GM12878 (cell line): ENCODE results near the gene GGT1. TPM values are rescaled to one million over a fixed set of nuclear protein-coding genes. Genes with fewer than 3 reads are reported as not detected.

Experiments
- ATAC-seq: fragments of 200-7000 bp; cut with Tn5 transposase; 3 replicates; pipeline ENCODE4 v1.9.1; 2020; ENCODE audit warnings: mild to moderate bottlenecking, moderate library complexity
- BruUV-seq: library from RNA; stranded (reverse); fragments of 400-500 nt; replicated peaks from 2 replicates; lab custom pipeline; 2021; lab: Mats Ljungman, UMichigan
- CTCF ChIA-PET: fragments of 300-600 bp; sonication (Branson Sonifier 250); formaldehyde crosslinking; extraction: SDS; loops from one replicate; lab custom pipeline; 2021; ENCODE audit warnings: inconsistent platforms; lab: Yijun Ruan, JAX
- POLR2A ChIA-PET: fragments of 350-600 bp; formaldehyde crosslinking; extraction: SDS; loops from one replicate; lab custom pipeline; 2021; ENCODE audit warnings: inconsistent platforms; lab: Charles Lee
- RAD21 ChIA-PET: fragments of 300-600 bp; sonication (Branson Sonifier 250); formaldehyde crosslinking; loops from one replicate; lab custom pipeline; 2023; ENCODE audit warnings: antibody characterized with exemption; ENCODE audit not compliant: unreplicated experiment; lab: Charles Lee
- SMC1A ChIA-PET: fragments of 300-600 bp; sonication (Branson Sonifier 250); formaldehyde crosslinking; loops from one replicate; lab custom pipeline; 2023; ENCODE audit not compliant: unreplicated experiment, uncharacterized antibody; lab: Charles Lee
- DNase-seq: peaks from one replicate; pipeline ENCODE4 v3.0.0-alpha.2; 2011; ENCODE audit warnings: low read depth, low spot score
- FAIRE-seq: peaks from 3 replicates; lab custom pipeline; 2011; peaks lifted over from hg19 to GRCh38; lab: Jason Lieb, UNC
- H2AFZ ChIP-seq: 2 replicates; pipeline ENCODE4 v1.6.0; 2011; ENCODE audit warnings: low read depth, low read length, control low read depth; ENCODE audit not compliant: control insufficient read depth
- H3K27ac ChIP-seq: 2 replicates; pipeline ENCODE4 v1.5.1; 2011; ENCODE audit warnings: control low read depth; ENCODE audit not compliant: control insufficient read depth, insufficient read depth
- H3K27me3 ChIP-seq, 2 experiments: replicated peaks in 1 of 2; 2 replicates each; pipeline versions ENCODE4 v1.6.0 to v1.6.1; 2011; ENCODE audit warnings: low read length in 1 of 2; ENCODE audit not compliant: control insufficient read depth in 2 of 2, insufficient read depth in 2 of 2
- H3K36me3 ChIP-seq, 2 experiments: 2 replicates each; pipeline ENCODE4 v1.5.1; 2011; ENCODE audit warnings: low read length in 1 of 2; ENCODE audit not compliant: control insufficient read depth in 2 of 2, insufficient read depth in 2 of 2
- H3K4me1 ChIP-seq: 2 replicates; pipeline ENCODE4 v1.6.1; 2011; ENCODE audit warnings: mild to moderate bottlenecking, low read length, moderate library complexity, mixed read lengths; ENCODE audit not compliant: control insufficient read depth, insufficient read depth
- H3K4me2 ChIP-seq: 2 replicates; pipeline ENCODE4 v1.6.0; 2011; ENCODE audit warnings: control low read depth; ENCODE audit not compliant: control insufficient read depth, insufficient read depth
- H3K4me3 ChIP-seq: fragments of 200-600 bp; sonication (generic); 2 replicates; pipeline ENCODE4 v1.5.1; 2016
- H3K79me2 ChIP-seq: 2 replicates; pipeline ENCODE4 v1.6.0; 2011; ENCODE audit warnings: low read length; ENCODE audit not compliant: control insufficient read depth, insufficient read depth
- H3K9ac ChIP-seq: 2 replicates; pipeline ENCODE4 v1.8.0; 2011; ENCODE audit warnings: low read length, control low read depth, mixed read lengths; ENCODE audit not compliant: control insufficient read depth, insufficient read depth
- H3K9me3 ChIP-seq: replicated peaks from 3 replicates; pipeline ENCODE4 v1.5.1; 2011; ENCODE audit warnings: mild to moderate bottlenecking, low read length; ENCODE audit not compliant: control insufficient read depth, insufficient read depth
- H4K20me1 ChIP-seq: 2 replicates; pipeline ENCODE4 v1.6.0; 2011; ENCODE audit not compliant: control insufficient read depth, insufficient read depth
- BCL11A ChIP-seq: IDR thresholded peaks from 2 replicates; pipeline ENCODE4 v1.6.1; 2011; ENCODE audit warnings: low read depth, low read length
- CREM ChIP-seq: IDR thresholded peaks from 2 replicates; pipeline ENCODE4 v1.6.1; 2014; ENCODE audit warnings: antibody characterized with exemption, low read depth
- DPF2 ChIP-seq: fragments of 450-650 bp; IDR thresholded peaks from 2 replicates; pipeline ENCODE4 v1.6.1; 2017; ENCODE audit warnings: mild to moderate bottlenecking
- EGR1 ChIP-seq, 2 experiments: IDR thresholded peaks; 1 replicate in 1 of 2; 2 replicates in 1 of 2; pipeline ENCODE4 v1.6.1; 2011 to 2012; ENCODE audit warnings: low read depth in 2 of 2, low read length in 2 of 2, borderline replicate concordance in 1 of 2, mild to moderate bottlenecking in 1 of 2, moderate library complexity in 1 of 2
- ETV6 ChIP-seq, 2 experiments: fragments of 450-650 bp in 1 of 2; IDR thresholded peaks in 1 of 2; conservative IDR thresholded peaks in 1 of 2; 2 replicates each; pipeline ENCODE4 v1.6.1; 2014; ENCODE audit warnings: antibody characterized with exemption in 1 of 2, borderline replicate concordance in 1 of 2, low read depth in 1 of 2, mild to moderate bottlenecking in 1 of 2, moderate library complexity in 1 of 2
- IKZF2 ChIP-seq, 2 experiments: fragments of 450-650 bp; IDR thresholded peaks; 2 replicates each; pipeline ENCODE4 v1.6.1; 2017; ENCODE audit warnings: mild to moderate bottlenecking in 2 of 2, moderate library complexity in 2 of 2
- KDM1A ChIP-seq: fragments of 200-600 bp; sonication (generic); IDR thresholded peaks from 2 replicates; pipeline ENCODE4 v1.6.1; 2016; ENCODE audit warnings: borderline replicate concordance
- NFIC ChIP-seq: IDR thresholded peaks from 2 replicates; pipeline ENCODE4 v1.6.1; 2012; ENCODE audit warnings: low read depth, mild to moderate bottlenecking, inconsistent platforms, low read length, moderate library complexity
- NFYB ChIP-seq: IDR thresholded peaks from 2 replicates; pipeline ENCODE4 v1.6.1; 2011; ENCODE audit warnings: low read depth, mild to moderate bottlenecking, low read length, improper control_type of control experiment, moderate library complexity; ENCODE audit not compliant: insufficient read depth
- NR2F1 ChIP-seq: fragments of 450-650 bp; conservative IDR thresholded peaks from 2 replicates; pipeline ENCODE4 v1.6.1; 2017; ENCODE audit warnings: mild to moderate bottlenecking
- POLR2AphosphoS2 ChIP-seq: IDR thresholded peaks from 2 replicates; pipeline ENCODE4 v1.6.1; 2011; ENCODE audit warnings: low read depth, mild to moderate bottlenecking, low read length, improper control_type of control experiment, moderate library complexity
- POU2F2 ChIP-seq: IDR thresholded peaks from 3 replicates; pipeline ENCODE4 v1.6.1; 2011; ENCODE audit warnings: low read depth, mild to moderate bottlenecking, low read length, borderline replicate concordance
- RBBP5 ChIP-seq: fragments of 200-600 bp; sonication (generic); conservative IDR thresholded peaks from 2 replicates; pipeline ENCODE4 v1.6.1; 2016
- RELA ChIP-seq: fragments of 450-650 bp; IDR thresholded peaks from 2 replicates; pipeline ENCODE4 v1.8.0; 2014; ENCODE audit warnings: borderline replicate concordance; ENCODE audit not compliant: partially characterized antibody
- SIX5 ChIP-seq: IDR thresholded peaks from 2 replicates; pipeline ENCODE4 v1.6.1; 2011; ENCODE audit warnings: mild to moderate bottlenecking, low read depth, low read length, moderate library complexity; ENCODE audit not compliant: severe bottlenecking
- ZSCAN29 ChIP-seq: fragments of 450-650 bp; IDR thresholded peaks from 2 replicates; pipeline ENCODE4 v1.6.1; 2017; ENCODE audit warnings: mild to moderate bottlenecking, moderate library complexity
- WGBS: methylation state at CpG from one replicate; pipeline ENCODE4 v1.1.6; 2016; ENCODE audit warnings: low lambda C conversion rate; ENCODE audit not compliant: insufficient replicate concordance, insufficient coverage; ENCODE audit errors: missing lambda C conversion rate; 5-methylcytosine and 5-hydroxymethylcytosine counted together
- in situ Hi-C: fragments of 300-500 bp; cut with MboI; formaldehyde crosslinking; loops from 9 replicates; pipeline ENCODE4 v1.14.3; 2018; ENCODE audit warnings: mixed read lengths
- intact Hi-C: fragments of 100-400 bp; cut with micrococcal nuclease; formaldehyde crosslinking; loops from one replicate; pipeline ENCODE4 v1.14.2; 2022; ENCODE audit not compliant: unreplicated experiment
- polyA plus RNA-seq, 11 experiments: library from polyadenylated mRNA; depleted of rRNA in 4 of 11; unstranded in 6 of 11; stranded (reverse) in 5 of 11; fragments of >200 nt; fragmentation: Nextera tagmentation in 4 of 11; fragmentation: Illumina TruSeq in 1 of 11; extraction: Ambion mirVana in 4 of 11; extraction: Trizol in 1 of 11; gene quantifications; 1 replicate in 1 of 11; 2 replicates in 10 of 11; pipeline versions ENCODE4 v1.2.1 to v1.2.3, GENCODE V29; 2011 to 2016; ENCODE audit warnings: inconsistent platforms in 2 of 11, missing spikeins in 2 of 11, low read depth in 1 of 11
- total RNA-seq, 4 experiments: library from RNA; depleted of rRNA in 3 of 4; stranded (reverse); fragments of >200 nt in 3 of 4; fragmentation: Illumina TruSeq in 1 of 4; extraction: Trizol in 1 of 4; gene quantifications; 2 replicates each; pipeline versions ENCODE4 v1.2.1 to v1.2.3, GENCODE V29; 2013 to 2021
- TF ChIP-seq, protein P1 (sequence below): fragments of 450-650 bp; IDR thresholded peaks from 2 replicates; pipeline ENCODE4 v1.6.1; 2014; ENCODE audit warnings: mild to moderate bottlenecking
- TF ChIP-seq, protein P2 (sequence below): fragments of 450-650 bp; IDR thresholded peaks from 2 replicates; pipeline ENCODE4 v1.6.1; 2017; ENCODE audit warnings: antibody characterized with exemption, mild to moderate bottlenecking, moderate library complexity
- TF ChIP-seq, protein P3 (sequence below): IDR thresholded peaks from 2 replicates; pipeline ENCODE4 v1.6.1; 2011; ENCODE audit warnings: low read depth, mild to moderate bottlenecking, low read length, moderate library complexity, borderline replicate concordance; ENCODE audit errors: extremely low read depth

Gene GGT1
- total and polyA plus RNA-seq, 10 of the 15 experiments (the other 5 are each of a cell fraction or from before 2014, with no cell fraction given): 0.47 to 26.6 (median 9.1) TPM

DNA sequence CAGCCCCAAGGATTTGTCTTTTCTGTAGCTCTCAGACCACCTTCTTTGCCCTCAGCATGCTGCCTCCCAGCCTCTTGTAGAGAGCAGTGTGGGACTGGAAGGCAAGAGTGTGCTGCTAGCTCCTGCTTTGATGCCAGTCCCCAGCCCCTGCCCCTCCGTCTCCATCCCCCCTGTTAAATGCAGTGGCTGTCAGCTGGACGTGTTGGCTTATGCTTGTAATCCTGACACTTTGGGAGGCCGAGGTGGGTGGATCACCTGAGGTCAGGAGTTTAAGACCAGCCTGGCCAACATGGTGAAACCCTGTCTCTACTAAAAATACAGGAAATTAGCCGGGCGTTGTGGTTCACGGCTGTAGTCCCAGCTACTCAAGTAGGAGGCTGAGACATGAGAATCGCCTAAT lies 31.7 kb upstream of the GGT1 start:
- no peak overlapping the region for H3K9ac ChIP-seq
- no peaks in the 10 kb centered on the region; the same call in 1 of the 2 replicates for H4K20me1 ChIP-seq
- no peaks in the 10 kb centered on the region; the same call in none of the 2 replicates for H3K79me2 ChIP-seq
- no peak for ATAC-seq
- no peak overlapping the region for H3K4me2 ChIP-seq
- SMC1A ChIA-PET: interaction anchor here (1.1 kb wide), 1 partner anchor 12 kb away, joined by 3 read pairs; no protein-coding TSS in a partner anchor
- no peaks in the 10 kb centered on the region for H3K9me3 ChIP-seq
- H3K4me1 ChIP-seq: no peaks in the 10 kb centered on the region
- no peak overlapping the region for H2AFZ ChIP-seq
- FAIRE-seq: no peak
- no peak overlapping the region for H3K4me3 ChIP-seq
- in situ Hi-C loops (no loop called here), intact Hi-C loops (no loop called here)
- no peaks in the 10 kb centered on the region for H3K27me3 ChIP-seq
- 96% methylated on average over 7 of the region's 7 CpGs for WGBS
- H3K27ac ChIP-seq: no peak overlapping the region
- RAD21 ChIA-PET: interaction anchor here (0.7 kb wide), 1 partner anchor 10 kb away, joined by 3 read pairs; no protein-coding TSS in a partner anchor
- no TSS peak for BruUV-seq
- peaks cover 17 to 23% of the 10 kb centered on the region in 2 experiments for H3K36me3 ChIP-seq
- CTCF ChIA-PET: no interaction called here
- POLR2A ChIA-PET: interaction anchor here (0.5 kb wide), 1 partner anchor 102 kb away, joined by 5 read pairs; no protein-coding TSS in a partner anchor
- no peak for DNase-seq
- TF ChIP-seq, protein P1, sequence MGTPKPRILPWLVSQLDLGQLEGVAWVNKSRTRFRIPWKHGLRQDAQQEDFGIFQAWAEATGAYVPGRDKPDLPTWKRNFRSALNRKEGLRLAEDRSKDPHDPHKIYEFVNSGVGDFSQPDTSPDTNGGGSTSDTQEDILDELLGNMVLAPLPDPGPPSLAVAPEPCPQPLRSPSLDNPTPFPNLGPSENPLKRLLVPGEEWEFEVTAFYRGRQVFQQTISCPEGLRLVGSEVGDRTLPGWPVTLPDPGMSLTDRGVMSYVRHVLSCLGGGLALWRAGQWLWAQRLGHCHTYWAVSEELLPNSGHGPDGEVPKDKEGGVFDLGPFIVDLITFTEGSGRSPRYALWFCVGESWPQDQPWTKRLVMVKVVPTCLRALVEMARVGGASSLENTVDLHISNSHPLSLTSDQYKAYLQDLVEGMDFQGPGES: no peak
- TF ChIP-seq, protein P2, sequence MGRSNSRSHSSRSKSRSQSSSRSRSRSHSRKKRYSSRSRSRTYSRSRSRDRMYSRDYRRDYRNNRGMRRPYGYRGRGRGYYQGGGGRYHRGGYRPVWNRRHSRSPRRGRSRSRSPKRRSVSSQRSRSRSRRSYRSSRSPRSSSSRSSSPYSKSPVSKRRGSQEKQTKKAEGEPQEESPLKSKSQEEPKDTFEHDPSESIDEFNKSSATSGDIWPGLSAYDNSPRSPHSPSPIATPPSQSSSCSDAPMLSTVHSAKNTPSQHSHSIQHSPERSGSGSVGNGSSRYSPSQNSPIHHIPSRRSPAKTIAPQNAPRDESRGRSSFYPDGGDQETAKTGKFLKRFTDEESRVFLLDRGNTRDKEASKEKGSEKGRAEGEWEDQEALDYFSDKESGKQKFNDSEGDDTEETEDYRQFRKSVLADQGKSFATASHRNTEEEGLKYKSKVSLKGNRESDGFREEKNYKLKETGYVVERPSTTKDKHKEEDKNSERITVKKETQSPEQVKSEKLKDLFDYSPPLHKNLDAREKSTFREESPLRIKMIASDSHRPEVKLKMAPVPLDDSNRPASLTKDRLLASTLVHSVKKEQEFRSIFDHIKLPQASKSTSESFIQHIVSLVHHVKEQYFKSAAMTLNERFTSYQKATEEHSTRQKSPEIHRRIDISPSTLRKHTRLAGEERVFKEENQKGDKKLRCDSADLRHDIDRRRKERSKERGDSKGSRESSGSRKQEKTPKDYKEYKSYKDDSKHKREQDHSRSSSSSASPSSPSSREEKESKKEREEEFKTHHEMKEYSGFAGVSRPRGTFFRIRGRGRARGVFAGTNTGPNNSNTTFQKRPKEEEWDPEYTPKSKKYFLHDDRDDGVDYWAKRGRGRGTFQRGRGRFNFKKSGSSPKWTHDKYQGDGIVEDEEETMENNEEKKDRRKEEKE: no peak
- TF ChIP-seq KDM1A (no peak), ZSCAN29 (no peak), ETV6 (conservative IDR thresholded peaks at IDR 0.05 in 1 of 2, IDR thresholded peaks at IDR 0.05 in 1 of 2; ENCODE audit: borderline replicate concordance in 1 of 2, low read depth in 1 of 2) (no peak), POU2F2 (no peak), CREM (no peak), BCL11A (no peak), NFIC (no peak), RELA (no peak), DPF2 (no peak), EGR1 (IDR thresholded peaks at IDR 0.05; ENCODE audit: borderline replicate concordance in 1 of 2, low read depth in 2 of 2, low read length in 2 of 2) (no peak), IKZF2 (IDR thresholded peaks at IDR 0.05) (no peak), SIX5 (no peak), NFYB (no peak), RBBP5 (no peak), NR2F1 (no peak), POLR2AphosphoS2 (no peak)
- TF ChIP-seq, protein P3, sequence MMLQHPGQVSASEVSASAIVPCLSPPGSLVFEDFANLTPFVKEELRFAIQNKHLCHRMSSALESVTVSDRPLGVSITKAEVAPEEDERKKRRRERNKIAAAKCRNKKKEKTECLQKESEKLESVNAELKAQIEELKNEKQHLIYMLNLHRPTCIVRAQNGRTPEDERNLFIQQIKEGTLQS: no peak
